Epithelial cell of esophagus (primary cell): Measurements from ENCODE around the gene KCNK4.

Experiments
- DNase-seq: peaks from one replicate; pipeline ENCODE4 v3.0.0; 2010; ENCODE audit warnings: low read depth
- H3K4me3 ChIP-seq: 2 replicates; pipeline ENCODE4 v1.5.1; 2011; ENCODE audit warnings: mild to moderate bottlenecking, low read length, control low read depth
- TF ChIP-seq, protein P1 (sequence below): IDR thresholded peaks from 2 replicates; pipeline ENCODE4 v1.5.1; 2011; ENCODE audit warnings: low read depth, mild to moderate bottlenecking, low read length, control low read depth, inconsistent platforms; ENCODE audit not compliant: insufficient read depth; ENCODE audit errors: missing control alignments

The KCNK4 gene

DNA sequence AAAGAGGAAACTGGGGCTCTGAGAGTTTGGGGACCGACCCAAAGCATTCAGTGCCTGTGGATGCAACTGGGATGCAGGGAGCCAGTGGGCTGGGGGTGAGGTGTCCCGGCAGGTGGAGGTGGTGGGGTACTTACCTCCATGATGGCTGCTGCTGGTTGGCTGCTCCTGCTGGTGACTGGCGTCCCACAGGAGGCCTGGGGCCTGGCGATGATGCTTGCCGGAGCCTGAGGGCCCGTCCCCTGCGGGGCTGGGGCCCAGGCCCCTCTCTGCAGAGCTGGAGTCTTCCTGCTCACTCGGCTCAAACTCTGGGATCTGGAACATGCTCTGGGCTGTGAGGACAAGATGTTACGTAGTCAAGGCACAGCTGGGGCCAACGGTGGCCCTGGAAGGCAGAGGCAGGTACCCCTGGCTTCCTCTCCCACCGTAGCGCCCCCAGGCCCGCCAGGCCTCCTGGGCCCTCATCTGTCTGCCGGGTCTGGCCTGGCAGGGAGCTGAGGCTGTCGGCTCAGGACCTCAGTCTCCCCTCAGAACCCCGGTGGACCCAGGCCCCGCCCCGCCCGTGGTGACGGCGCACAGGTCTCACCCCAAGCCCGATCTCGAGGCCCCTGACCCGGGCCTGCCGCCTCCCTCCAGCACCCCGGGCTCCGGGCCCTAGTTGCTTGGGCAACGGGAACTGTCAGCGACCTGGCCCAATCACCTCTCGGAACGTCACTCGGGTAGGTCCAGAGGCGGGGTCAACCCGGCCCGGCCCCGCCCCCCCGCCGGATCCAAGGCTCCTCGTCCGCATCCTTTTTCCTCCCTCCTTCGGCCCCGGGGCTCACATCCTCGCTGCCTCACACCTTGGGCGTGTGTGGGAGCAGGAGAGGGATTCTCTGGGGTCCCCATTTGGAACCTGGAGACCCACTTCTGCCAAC, 6.8 kb upstream of the KCNK4 start, which contains the start of gene BAD:
Gene BAD, minus strand, starts transcription at position 618 of the 914 bp plus-strand sequence. Its CDS starts 297 bp downstream, at position 321.
- TF ChIP-seq, protein P1, sequence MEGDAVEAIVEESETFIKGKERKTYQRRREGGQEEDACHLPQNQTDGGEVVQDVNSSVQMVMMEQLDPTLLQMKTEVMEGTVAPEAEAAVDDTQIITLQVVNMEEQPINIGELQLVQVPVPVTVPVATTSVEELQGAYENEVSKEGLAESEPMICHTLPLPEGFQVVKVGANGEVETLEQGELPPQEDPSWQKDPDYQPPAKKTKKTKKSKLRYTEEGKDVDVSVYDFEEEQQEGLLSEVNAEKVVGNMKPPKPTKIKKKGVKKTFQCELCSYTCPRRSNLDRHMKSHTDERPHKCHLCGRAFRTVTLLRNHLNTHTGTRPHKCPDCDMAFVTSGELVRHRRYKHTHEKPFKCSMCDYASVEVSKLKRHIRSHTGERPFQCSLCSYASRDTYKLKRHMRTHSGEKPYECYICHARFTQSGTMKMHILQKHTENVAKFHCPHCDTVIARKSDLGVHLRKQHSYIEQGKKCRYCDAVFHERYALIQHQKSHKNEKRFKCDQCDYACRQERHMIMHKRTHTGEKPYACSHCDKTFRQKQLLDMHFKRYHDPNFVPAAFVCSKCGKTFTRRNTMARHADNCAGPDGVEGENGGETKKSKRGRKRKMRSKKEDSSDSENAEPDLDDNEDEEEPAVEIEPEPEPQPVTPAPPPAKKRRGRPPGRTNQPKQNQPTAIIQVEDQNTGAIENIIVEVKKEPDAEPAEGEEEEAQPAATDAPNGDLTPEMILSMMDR, result no peak
- H3K4me3 ChIP-seq, result peak within 1 kb of the TSS; percentile 70
- peak; percentile 95 for DNase-seq

DNA sequence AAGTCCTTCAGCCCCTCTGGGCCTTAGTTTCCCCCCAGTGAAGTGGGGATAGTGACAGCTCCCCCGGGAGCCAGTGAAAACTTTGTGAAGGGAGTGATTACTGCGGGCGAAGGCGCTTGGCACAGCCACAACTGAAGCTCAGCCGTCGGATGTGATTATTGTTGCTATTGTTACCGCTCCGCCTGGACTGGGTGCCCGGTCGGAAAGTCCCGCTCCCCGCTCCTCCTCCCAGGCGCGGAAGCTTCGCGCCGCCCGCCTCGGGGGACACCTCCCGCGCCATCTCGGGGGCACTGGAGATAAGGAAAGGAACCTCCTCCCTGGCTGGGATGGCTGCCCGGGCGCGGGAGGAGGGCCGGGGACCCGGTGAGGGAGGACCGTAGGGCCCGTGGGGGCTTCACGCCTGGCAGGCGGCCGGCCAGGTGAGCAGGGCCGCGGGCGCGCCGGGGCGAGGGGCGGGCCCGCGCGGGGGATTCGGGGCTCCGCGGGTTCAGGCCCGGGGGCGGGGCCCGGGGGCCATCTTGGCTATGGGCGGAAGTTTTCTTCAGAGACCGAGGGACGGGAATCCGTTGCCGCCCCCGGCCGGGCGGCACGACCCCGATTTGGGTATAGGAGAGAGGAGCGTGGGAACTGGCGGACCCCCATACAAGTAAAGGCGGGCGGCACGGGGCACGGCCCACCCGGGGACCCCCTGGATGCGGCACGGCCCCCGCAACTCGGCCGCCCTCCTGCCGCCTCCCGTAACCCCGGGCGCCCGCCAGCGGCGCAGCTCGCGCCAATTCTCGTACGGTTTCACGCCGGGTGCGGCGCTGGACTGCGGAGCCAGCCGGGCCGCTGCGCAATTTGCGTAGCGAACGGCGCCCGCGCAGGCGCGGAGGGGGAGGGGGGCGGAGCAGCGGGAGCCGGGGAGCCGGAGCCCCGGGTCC, 5.9 kb upstream of the KCNK4 start, which contains the start of gene GPR137:
Gene GPR137, plus strand, starts transcription at position 887 of the 923 bp plus-strand sequence. CDS start 677 bp downstream, outside the sequence.
- peak; percentile 79 for DNase-seq
- TF ChIP-seq, protein P1, result no peak
- peak within 1 kb of the TSS; percentile 70 for H3K4me3 ChIP-seq

DNA sequence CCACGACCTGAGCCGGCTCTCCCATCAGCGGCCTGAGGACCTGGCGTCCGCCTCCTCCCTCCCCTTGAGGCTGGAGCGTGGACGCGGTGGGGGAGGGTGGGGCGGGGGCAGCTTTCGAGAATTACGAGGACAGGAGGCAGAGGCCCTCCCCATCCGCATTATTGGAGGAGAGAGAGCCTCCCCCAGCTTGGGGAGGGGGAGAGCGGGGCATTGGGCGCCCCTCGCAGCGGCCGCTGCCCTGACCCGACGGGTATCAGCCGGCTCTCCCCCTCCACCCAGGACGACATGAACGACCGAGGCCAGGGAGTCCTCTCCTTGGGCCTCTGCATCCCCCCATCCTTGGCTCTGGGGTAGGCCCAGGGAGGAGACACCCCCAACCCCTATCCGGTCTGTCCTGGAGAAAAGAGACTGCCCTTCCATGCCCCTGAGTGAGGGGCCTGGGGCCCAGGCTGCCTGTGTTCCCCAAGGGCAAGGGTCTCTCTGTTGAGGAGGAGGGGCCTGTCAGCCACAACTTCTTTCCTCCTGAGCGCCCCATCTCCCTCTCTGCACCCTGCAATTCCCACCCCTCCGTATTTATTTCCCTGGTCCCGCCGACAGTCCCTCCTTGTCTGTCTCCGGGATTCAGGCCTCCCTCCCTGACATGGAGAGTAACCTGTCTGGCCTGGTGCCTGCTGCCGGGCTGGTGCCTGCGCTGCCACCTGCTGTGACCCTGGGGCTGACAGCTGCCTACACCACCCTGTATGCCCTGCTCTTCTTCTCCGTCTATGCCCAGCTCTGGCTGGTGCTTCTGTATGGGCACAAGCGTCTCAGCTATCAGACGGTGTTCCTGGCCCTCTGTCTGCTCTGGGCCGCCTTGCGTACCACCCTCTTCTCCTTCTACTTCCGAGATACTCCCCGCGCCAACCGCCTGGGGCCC, 5.0 kb upstream of the KCNK4 start:
- H3K4me3 ChIP-seq, result peak overlapping the region; percentile 55
- TF ChIP-seq, protein P1, result no peak
- no peak for DNase-seq

DNA sequence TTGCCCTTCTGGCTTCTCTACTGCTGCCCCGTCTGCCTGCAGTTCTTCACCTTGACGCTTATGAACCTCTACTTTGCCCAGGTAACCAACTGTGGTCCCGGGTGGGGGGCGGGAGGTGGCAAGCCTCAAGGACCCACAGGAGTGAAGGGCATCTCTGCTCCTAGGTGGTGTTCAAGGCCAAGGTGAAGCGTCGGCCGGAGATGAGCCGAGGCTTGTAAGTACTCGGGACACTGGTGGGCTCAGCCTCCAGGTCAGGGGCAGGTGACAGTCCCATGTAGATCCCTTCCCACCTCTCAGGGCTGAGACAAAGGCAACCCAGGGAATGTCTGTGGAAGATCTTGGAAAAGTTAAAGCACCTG, 4.3 kb upstream of the KCNK4 start:
- DNase-seq, result no peak
- TF ChIP-seq, protein P1, result no peak
- H3K4me3 ChIP-seq, result no peak overlapping the region

DNA sequence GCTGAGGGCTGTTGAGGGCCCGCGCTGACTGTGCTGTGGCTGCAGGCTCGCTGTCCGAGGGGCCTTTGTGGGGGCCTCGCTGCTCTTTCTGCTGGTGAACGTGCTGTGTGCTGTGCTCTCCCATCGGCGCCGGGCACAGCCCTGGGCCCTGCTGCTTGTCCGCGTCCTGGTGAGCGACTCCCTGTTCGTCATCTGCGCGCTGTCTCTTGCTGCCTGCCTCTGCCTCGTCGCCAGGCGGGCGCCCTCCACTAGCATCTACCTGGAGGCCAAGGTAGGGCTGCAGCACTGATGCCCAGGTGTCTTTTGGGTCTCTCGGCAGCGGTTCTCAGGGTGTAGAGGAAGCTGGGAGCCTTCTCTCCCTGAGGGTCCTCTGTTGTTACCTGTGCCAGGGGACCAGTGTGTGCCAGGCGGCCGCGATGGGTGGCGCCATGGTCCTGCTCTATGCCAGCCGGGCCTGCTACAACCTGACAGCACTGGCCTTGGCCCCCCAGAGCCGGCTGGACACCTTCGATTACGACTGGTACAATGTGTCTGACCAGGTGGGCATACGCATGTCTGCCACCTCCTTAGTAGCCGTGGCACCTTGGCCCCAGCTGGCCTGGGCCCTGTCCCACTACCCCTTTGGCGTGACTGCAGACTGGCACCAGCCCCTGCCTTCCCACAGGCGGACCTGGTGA, 3.3 kb upstream of the KCNK4 start:
- H3K4me3 ChIP-seq, result no peak overlapping the region
- DNase-seq, result no peak

More for the DNA sequence above, 3.3 kb upstream of the KCNK4 start:
- TF ChIP-seq, protein P1, result no peak
